ENCODE data around the gene ITPR2. TPM values are rescaled to one million over a fixed set of nuclear protein-coding genes. Genes with fewer than 3 reads are reported as not detected.
"Not testable (repeated sequence)": the region's sequence is repeated elsewhere in the genome, so short reads cannot be mapped to it uniquely, and the experiment has no call there.

ITPR2 gene
- total RNA-seq, 2 experiments from 2014 or later = 33.5 to 34.6 TPM

DNA sequence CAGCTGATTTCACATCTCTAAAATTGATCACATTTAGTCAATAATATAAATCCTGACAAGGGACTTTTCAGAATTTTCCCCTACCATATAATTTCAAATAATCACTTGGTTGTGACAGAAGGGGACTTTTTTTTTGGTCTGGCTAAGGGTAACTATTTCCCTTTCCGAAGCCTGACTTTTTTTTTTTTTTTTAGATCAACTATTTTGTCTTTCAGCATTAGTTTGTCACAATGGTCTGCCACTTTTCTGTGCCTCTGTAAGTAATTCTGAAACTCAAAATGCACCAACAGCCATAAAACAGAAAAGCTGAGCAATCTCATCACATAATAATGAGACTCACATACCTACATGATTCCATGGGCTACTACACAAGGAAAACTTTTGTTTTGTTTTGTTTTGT lies 371.2 kb downstream of the ITPR2 start:
- Mint-ChIP-seq H3K27ac (no peak overlapping the region), H3K4me3 (no peak overlapping the region), H3K27me3 (ENCODE audit: low read depth) (no peaks in the 10 kb centered on the region), H3K4me1 (ENCODE audit: low read depth) (no peaks in the 10 kb centered on the region), H3K36me3 (ENCODE audit: low read depth) (peaks cover 5% of the 10 kb centered on the region), H3K9me3 (ENCODE audit: insufficient read depth) (no peaks in the 10 kb centered on the region)
- ChIA-PET CTCF (no interaction called here), POLR2A (no interaction called here)
- no peak for ATAC-seq
- DNase-seq = no peak

GRCh38 chr12:26460361-26460760 lies 372.6 kb downstream of the ITPR2 start:
- DNase-seq (no peak), ATAC-seq (no peak)
- Mint-ChIP-seq H3K9me3 (ENCODE audit: insufficient read depth) (no peaks in the 10 kb centered on the region), H3K36me3 (ENCODE audit: low read depth) (peaks cover 5% of the 10 kb centered on the region), H3K27me3 (ENCODE audit: low read depth) (no peaks in the 10 kb centered on the region), H3K27ac (no peak overlapping the region), H3K4me1 (ENCODE audit: low read depth) (peaks cover 7% of the 10 kb centered on the region), H3K4me3 (no peak overlapping the region)
- CTCF ChIA-PET = no interaction called here
- POLR2A ChIA-PET = no interaction called here

GRCh38 chr12:26455936-26456574 lies 376.9 kb downstream of the ITPR2 start:
- H3K27ac Mint-ChIP-seq = no peak overlapping the region

DNA sequence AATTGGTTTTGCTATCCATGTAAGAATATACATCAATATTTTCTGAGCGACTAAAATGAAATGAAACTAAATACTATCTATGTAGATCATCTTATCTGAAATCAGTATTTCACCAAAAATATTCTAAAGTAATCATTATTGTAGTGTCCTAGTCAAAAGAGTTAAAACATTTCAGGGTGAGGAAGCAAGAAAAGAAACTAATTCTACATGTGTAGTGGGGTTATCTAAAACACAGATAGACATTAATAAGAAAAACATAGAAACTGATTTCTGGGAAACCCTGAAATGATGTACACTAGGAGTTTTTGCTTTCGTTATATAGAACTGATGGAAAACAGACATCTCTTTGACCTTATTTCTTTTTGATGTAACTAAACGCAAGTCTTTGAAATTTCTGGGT lies 379.7 kb downstream of the ITPR2 start:
- no peaks in the 10 kb centered on the region for H3K9me3 Mint-ChIP-seq (ENCODE audit: insufficient read depth)
- H3K4me3 Mint-ChIP-seq = no peak overlapping the region
- ATAC-seq (no peak), DNase-seq (no peak)
- H3K27me3 Mint-ChIP-seq (ENCODE audit: low read depth) = no peaks in the 10 kb centered on the region
- H3K27ac Mint-ChIP-seq = no peak overlapping the region
- ChIA-PET POLR2A (no interaction called here), CTCF (no interaction called here)
- H3K36me3 Mint-ChIP-seq (ENCODE audit: low read depth) = peaks cover 9% of the 10 kb centered on the region
- peaks cover 7% of the 10 kb centered on the region for H3K4me1 Mint-ChIP-seq (ENCODE audit: low read depth)

More at GRCh38 chr12:26455936-26456574, 376.9 kb downstream of the ITPR2 start:
- no peak for ATAC-seq
- Mint-ChIP-seq H3K4me3 (no peak overlapping the region), H3K9me3 (ENCODE audit: insufficient read depth) (no peaks in the 10 kb centered on the region), H3K4me1 (ENCODE audit: low read depth) (peaks cover 7% of the 10 kb centered on the region), H3K27me3 (ENCODE audit: low read depth) (no peaks in the 10 kb centered on the region), H3K36me3 (ENCODE audit: low read depth) (peaks cover 5% of the 10 kb centered on the region)
- ChIA-PET CTCF (no interaction called here), POLR2A (no interaction called here)
- DNase-seq = no peak

GRCh38 chr12:26452511-26452910 lies 380.5 kb downstream of the ITPR2 start:
- no peak for DNase-seq
- peaks cover 7% of the 10 kb centered on the region for H3K4me1 Mint-ChIP-seq (ENCODE audit: low read depth)
- H3K9me3 Mint-ChIP-seq (ENCODE audit: insufficient read depth) = no peaks in the 10 kb centered on the region
- H3K27ac Mint-ChIP-seq = no peak overlapping the region
- ChIA-PET CTCF (no interaction called here), POLR2A (no interaction called here)
- no peaks in the 10 kb centered on the region for H3K27me3 Mint-ChIP-seq (ENCODE audit: low read depth)
- no peak overlapping the region for H3K4me3 Mint-ChIP-seq
- peaks cover 4% of the 10 kb centered on the region for H3K36me3 Mint-ChIP-seq (ENCODE audit: low read depth)
- no peak for ATAC-seq

DNA sequence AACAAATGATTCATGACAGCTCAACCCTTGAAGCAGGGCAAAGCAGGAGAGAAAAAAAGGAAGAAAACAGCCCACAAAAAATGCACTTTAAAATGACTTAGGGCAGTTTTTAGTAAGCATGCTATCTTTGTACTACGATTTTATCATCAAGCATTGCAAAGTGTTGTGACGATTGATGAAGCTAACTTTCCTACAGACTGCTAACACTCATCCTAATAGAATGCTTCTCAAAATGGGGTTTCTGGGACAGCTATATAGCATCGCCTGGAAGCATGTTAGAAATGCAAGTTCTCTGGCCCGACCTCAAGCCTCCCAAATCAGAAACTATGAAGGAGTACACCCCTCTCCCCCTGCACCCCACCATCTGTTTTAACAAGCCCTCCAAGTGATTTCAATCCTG lies 381.2 kb downstream of the ITPR2 start:
- DNase-seq = no peak
- Mint-ChIP-seq H3K27me3 (ENCODE audit: low read depth) (no peaks in the 10 kb centered on the region), H3K27ac (no peak overlapping the region), H3K9me3 (ENCODE audit: insufficient read depth) (no peaks in the 10 kb centered on the region), H3K36me3 (ENCODE audit: low read depth) (peaks cover 4% of the 10 kb centered on the region), H3K4me3 (no peak overlapping the region), H3K4me1 (ENCODE audit: low read depth) (peaks cover 7% of the 10 kb centered on the region)
- no peak for ATAC-seq
- POLR2A ChIA-PET = no interaction called here
- CTCF ChIA-PET = no interaction called here

- no peaks in the 10 kb centered on the region for H3K9me3 Mint-ChIP-seq (ENCODE audit: insufficient read depth)
- no peak overlapping the region for H3K4me3 Mint-ChIP-seq
- ATAC-seq (no peak), DNase-seq (no peak)
- ChIA-PET POLR2A (interaction anchor here (0.6 kb wide), 1 partner anchor 221 kb away, joined by 3 read pairs; no protein-coding TSS in a partner anchor), CTCF (interaction anchor here (0.7 kb wide), 1 partner anchor 79 kb away, joined by 3 read pairs; no protein-coding TSS in a partner anchor)
- H3K36me3 Mint-ChIP-seq (ENCODE audit: low read depth) = peaks cover 4% of the 10 kb centered on the region
- H3K27ac Mint-ChIP-seq = no peak overlapping the region
- H3K4me1 Mint-ChIP-seq (ENCODE audit: low read depth) = no peaks in the 10 kb centered on the region
- H3K27me3 Mint-ChIP-seq (ENCODE audit: low read depth) = no peaks in the 10 kb centered on the region
Measured at GRCh38 chr12:26445909-26446308, 387.1 kb downstream of the ITPR2 start.

- no peak overlapping the region for H3K4me3 Mint-ChIP-seq
- no peaks in the 10 kb centered on the region for H3K4me1 Mint-ChIP-seq (ENCODE audit: low read depth)
- H3K36me3 Mint-ChIP-seq (ENCODE audit: low read depth) = no peaks in the 10 kb centered on the region
- no peaks in the 10 kb centered on the region for H3K9me3 Mint-ChIP-seq (ENCODE audit: insufficient read depth)
- H3K27ac Mint-ChIP-seq = no peak overlapping the region
- ChIA-PET POLR2A (no interaction called here), CTCF (interaction anchor here (0.9 to 1.3 kb wide), 2 partner anchors 208 to 258 kb away, joined by 3 read pairs; no protein-coding TSS in a partner anchor)
- H3K27me3 Mint-ChIP-seq (ENCODE audit: low read depth) = no peaks in the 10 kb centered on the region
- ATAC-seq = no peak
- DNase-seq = no peak
Measured at GRCh38 chr12:26443309-26443708, 389.7 kb downstream of the ITPR2 start.

DNA sequence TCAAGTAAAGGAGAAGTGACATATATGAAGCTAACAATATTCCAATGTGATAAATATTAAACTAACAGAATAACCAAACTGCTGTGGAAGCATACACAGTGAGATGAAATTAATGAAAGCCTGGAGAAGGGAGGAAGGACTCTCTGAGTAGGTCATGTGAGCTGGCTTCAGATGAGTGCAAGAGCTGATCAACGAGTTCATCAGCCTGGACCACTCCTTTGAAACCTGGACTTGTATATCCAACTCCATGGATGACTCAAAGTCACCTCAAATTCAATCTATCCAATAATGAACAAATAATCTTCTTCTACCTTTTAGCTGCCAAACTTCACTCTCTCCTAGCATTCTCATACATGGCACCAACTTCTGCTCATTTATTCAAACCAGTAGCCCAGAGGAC lies 391.6 kb downstream of the ITPR2 start:
- DNase-seq (no peak), ATAC-seq (no peak)
- Mint-ChIP-seq H3K4me3 (no peak overlapping the region), H3K9me3 (ENCODE audit: insufficient read depth) (no peaks in the 10 kb centered on the region), H3K27me3 (ENCODE audit: low read depth) (no peaks in the 10 kb centered on the region), H3K27ac (no peak overlapping the region), H3K4me1 (ENCODE audit: low read depth) (no peaks in the 10 kb centered on the region), H3K36me3 (ENCODE audit: low read depth) (no peaks in the 10 kb centered on the region)
- ChIA-PET POLR2A (no interaction called here), CTCF (no interaction called here)

GRCh38 chr12:26435069-26435404 lies 398.0 kb downstream of the ITPR2 start:
- POLR2A ChIA-PET = no interaction called here
- no peaks in the 10 kb centered on the region for H3K9me3 Mint-ChIP-seq (ENCODE audit: insufficient read depth)
- CTCF ChIA-PET = interaction anchor here (1.2 kb wide), 1 partner anchor 267 kb away, joined by 3 read pairs; no protein-coding TSS in a partner anchor
- H3K4me3 Mint-ChIP-seq = no peak overlapping the region
- no peak overlapping the region for H3K27ac Mint-ChIP-seq
- ATAC-seq (no peak), DNase-seq (no peak)
- no peaks in the 10 kb centered on the region for H3K4me1 Mint-ChIP-seq (ENCODE audit: low read depth)
- H3K27me3 Mint-ChIP-seq (ENCODE audit: low read depth) = no peaks in the 10 kb centered on the region
- no peaks in the 10 kb centered on the region for H3K36me3 Mint-ChIP-seq (ENCODE audit: low read depth)

DNA sequence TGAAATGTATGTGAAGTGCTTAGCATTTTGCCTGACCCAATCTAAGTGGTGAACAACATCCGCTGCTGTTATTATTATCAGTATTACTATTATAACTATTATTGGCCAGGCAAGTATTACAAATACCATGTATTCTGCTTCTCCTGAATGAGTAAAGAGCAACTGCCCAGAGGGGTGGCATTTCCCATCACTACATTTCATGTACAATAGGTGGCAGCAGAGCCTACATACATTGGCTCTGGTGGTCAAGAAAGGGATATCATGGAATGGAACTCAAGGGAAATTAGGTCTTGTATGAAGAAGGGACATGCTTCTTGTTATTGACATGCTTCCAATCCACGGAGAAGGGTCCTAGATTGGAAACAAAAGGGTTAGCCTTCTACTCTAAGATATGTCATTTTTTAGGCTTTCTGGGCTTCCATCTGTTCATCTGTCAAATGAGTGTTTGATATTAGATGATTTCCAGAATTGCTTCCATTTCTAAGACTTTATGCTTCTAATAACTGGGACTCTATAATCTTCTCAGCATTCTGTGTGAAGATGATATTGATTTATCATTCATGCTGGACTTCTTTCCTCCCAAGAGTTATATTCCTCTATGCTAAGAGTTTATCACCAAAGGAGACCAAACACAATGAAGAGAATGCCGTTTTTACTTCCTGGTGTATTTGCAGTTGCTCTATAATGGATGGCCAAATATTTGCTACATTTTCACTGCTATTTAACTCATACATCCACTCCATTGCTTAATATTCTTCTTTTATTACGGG lies 398.5 kb downstream of the ITPR2 start:
- Mint-ChIP-seq H3K9me3 (ENCODE audit: insufficient read depth) (no peaks in the 10 kb centered on the region), H3K27me3 (ENCODE audit: low read depth) (no peaks in the 10 kb centered on the region), H3K4me3 (no peak overlapping the region), H3K4me1 (ENCODE audit: low read depth) (no peaks in the 10 kb centered on the region), H3K27ac (no peak overlapping the region), H3K36me3 (ENCODE audit: low read depth) (no peaks in the 10 kb centered on the region)
- POLR2A ChIA-PET = no interaction called here
- DNase-seq = no peak
- CTCF ChIA-PET = interaction anchor here (0.7 to 1.2 kb wide), 3 partner anchors 180 to 267 kb away, joined by 3 to 5 read pairs (median 4); no protein-coding TSS in a partner anchor
- no peak for ATAC-seq

- ATAC-seq, POLR2A ChIA-PET: not testable (repeated sequence)
- CTCF ChIA-PET = interaction anchor here (0.7 to 1.0 kb wide), 2 partner anchors 181 to 218 kb away, joined by 4 to 5 read pairs; no protein-coding TSS in a partner anchor
Measured at GRCh38 chr12:26433701-26434100, 399.3 kb downstream of the ITPR2 start.

More at GRCh38 chr12:26433701-26434100, 399.3 kb downstream of the ITPR2 start:
- not testable (repeated sequence) for DNase-seq; H3K36me3 Mint-ChIP-seq (ENCODE audit: low read depth); H3K27ac Mint-ChIP-seq; H3K4me3 Mint-ChIP-seq; H3K4me1 Mint-ChIP-seq (ENCODE audit: low read depth); H3K27me3 Mint-ChIP-seq (ENCODE audit: low read depth); H3K9me3 Mint-ChIP-seq (ENCODE audit: insufficient read depth)
